ENCODE data around the gene ABHD4. TPM values are rescaled to one million over a fixed set of nuclear protein-coding genes. Genes with fewer than 3 reads are reported as not detected.
"Not testable (repeated sequence)": the region's sequence is repeated elsewhere in the genome, so short reads cannot be mapped to it uniquely, and the experiment has no call there.

ABHD4 gene
- total RNA-seq, 1 donor from 2014 or later = 77.2 TPM

DNA sequence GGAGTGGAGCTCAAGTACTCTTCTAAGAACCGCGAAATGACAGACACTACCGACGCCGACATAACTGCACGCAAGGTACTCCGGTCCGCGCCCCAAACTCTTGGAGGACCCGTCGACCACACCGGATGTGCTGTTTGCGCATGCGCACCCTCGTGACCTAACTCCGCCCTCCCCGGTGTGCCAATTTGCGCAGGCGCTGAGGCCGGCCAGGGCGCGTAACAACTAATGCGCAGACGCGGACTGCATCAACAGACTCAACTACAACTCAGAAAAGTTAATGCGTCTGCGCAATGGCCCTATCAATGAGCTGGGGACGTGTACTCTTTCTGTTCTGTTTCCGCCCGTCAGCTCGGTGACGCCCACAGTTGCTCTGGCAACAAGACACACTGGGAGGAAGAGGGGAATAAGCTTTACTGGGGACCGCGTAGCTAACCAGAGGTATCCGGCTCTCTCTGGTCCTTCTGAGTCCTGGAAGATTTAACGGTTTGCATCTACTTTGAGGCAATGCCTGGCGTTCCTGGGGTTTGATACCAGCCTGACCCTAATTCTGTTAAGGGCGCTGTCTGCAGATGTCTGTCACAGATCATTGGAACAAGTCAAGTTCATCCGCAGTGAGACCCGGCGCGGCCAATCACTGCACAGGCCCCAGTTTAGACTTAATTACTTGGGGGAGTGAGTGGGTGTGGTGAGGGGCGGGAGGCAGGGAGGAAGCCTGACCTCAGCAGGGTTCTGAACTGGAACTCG lies 8.8 kb upstream of the ABHD4 start, which contains the start of gene DAD1:
Gene DAD1 (minus strand): TSS at position 129 of the 744 bp plus-strand sequence. CDS start 67 bp downstream, at position 62.
- DNase-seq (ENCODE audit: low spot score) = peak; percentile 99

DNA sequence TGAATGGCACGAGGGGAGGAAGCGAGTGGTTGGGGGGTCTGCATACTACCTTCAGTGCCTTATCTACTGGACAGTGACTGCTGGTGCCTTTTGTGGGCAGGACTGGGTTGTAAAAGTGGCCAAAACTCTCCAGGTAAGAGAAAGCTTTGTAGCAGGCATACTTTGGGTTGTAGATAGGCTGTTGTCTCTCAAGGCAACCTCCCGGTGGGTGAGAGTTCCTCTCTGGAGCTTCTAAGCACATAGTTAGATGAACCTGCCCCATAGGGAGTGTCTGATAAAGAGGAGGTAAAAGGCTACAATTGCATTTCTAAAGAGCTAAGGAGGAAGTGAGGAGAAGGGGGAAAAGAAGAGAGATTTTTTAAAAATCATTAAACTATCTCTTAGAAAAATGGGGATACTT lies 4.9 kb upstream of the ABHD4 start:
- DNase-seq (ENCODE audit: low spot score) = no peak

DNA sequence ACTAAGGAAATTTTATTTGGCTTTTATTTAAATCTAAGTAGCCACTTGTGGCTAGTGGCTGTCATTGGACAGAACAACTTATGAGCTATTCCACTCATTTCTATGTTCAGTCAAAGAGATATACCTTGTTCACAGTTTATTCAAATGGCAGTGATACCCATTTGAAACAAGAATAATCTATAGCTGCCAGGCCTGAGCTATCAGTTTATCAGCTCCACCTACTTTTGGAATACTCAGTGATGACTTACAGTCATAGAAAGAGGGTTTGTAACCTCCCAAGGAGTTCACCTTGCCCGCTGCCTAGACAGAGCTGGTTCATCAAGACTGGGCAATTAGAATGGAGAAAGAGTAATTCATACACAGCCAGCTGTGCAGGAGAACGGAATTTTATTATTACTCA lies 4.5 kb upstream of the ABHD4 start:
- no peak for DNase-seq (ENCODE audit: low spot score)

DNA sequence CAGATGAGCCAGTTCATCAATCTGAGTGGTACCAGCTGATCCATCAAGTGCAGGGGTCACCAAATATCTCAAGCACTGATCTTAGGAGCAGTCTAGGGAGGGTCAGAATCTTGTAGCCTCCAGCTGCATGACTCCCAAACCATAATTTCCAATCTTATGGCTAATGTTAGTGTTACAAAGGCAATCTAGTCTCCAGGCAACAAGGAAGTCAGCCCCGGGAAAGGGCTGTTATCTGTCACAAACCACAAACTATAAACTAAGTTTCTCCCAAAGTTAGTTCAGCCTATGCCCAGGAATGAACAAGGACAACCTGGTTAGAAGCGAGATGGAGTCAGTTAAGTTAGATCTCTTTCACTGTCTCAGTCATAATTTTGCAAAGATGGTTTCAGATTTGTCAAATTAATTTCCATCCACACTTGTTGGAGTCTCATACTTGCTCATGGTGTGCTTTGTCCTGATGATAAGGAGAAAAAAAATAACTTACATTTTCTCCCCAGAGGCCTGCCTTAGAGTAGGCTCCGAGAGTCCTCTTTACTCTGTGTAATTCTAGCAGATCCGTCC lies 3.9 kb upstream of the ABHD4 start:
- no peak for DNase-seq (ENCODE audit: low spot score)

DNA sequence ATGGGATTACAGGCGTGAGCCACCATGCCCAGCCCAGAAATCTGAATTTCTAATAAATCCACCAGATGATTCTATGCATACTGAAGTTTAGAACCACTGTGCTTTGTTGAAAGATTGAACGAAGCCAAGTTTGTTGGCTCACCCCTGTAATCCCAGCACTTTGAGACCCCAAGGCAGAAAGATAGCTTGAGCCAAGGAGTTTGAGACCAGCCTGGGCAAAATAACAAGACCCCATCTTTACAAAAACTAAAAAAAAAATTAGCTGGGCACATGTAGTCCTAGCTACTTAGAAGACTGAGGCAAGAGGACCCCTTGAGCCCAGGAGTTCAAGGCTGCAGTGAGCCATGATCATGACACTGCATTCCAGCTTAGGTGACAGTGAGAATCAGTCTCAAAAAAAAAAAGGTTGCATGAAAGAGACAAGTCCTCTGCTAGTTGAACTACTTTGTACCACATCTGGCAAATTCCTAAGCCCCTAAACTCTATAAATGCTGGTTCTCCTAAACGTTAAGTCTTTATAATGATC lies 1.7 kb upstream of the ABHD4 start:
- no peak for DNase-seq (ENCODE audit: low spot score)

DNA sequence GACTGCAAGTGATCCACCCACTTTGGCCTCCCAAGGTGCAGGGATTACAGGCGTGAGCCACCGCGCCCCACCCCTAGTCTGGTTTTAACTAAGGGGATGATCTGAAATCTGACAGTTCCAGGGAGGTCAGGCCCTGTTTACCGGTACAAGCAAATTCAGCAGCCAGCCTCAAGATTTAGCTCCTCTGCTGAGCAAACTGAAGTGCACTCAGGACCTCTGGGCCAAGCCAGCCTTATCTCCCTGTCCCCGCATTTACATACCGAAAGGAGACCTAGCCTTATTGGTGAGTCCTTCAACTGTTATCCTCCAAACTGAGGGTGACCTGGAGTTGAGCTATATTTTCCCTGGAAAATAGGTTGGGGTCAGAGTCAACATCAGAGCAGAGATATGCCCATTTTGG lies 835 bp upstream of the ABHD4 start:
- DNase-seq (ENCODE audit: low spot score) = no peak

DNA sequence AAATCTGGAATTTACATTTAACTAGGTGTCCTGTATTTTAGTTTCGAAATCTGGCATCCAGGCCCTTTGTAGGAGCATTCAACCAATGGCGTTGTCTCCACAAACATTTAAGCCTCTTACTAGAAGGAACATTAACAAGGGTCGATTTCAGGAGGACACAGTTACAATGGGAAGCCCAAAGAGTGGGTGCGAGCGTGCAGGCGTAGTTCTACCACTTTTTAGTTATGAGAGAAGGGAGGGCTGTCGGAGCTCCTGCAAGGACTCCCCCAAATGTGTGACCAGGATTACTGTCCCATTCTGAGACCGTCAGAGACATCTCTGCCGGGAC lies 365 bp upstream of the ABHD4 start:
- no peak for DNase-seq (ENCODE audit: low spot score)

DNA sequence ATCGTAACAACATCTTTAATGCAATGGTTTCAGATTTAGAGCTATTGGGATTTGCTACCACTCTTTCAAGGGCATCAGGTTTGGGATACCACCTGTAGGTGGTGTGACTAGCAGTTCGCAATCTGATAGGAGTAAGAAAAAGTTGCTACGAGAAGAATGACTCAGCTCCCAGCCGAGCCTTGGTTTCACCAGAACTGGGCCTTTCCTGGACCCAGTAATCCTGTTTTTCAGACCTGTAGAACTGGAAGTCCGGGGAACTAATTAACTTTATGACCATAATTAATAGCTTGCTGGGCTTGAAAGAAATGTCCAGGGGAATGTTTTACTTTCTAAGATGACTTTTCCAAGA lies 770 bp downstream of the ABHD4 start:
- DNase-seq (ENCODE audit: low spot score) = peak; percentile 57

DNA sequence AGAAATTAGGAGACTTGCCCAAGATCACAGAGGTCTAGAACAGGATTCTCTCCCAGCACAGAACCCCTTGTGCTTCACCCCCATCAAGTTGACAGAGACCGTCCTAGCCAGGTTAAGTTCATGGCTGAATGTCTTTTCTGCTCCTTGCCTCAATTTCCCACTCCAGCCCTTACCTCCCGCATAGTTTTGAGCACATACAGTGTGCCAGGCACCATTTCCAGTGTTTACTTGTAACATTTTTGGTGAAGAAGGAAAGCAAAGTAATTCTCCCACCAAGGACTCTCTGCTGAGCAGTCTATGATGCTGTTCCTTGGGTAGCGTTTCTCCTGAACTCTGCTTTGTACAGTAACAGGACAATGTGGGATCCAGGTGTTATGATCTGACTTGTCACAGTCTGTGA lies 1.2 kb downstream of the ABHD4 start:
- no peak for DNase-seq (ENCODE audit: low spot score)

DNA sequence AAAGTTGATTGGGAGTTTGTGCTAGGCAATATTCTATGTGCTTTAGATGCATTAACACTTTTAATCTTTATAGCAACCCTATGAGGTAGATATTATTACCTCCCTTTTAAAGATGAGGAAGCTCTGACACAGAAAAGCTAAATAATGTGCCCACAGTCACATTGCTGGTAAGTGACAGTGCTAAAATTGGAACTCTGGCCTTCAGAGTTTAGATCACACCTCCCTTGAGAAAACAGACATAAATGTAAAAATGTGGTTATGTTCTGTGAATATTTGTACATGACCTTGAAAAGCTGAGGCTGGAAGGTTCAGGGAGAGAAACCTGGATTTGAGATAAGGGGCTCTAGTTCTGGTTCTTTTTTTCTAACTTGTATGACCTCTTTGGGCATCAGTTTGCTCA lies 1.9 kb downstream of the ABHD4 start:
- DNase-seq (ENCODE audit: low spot score) = no peak

DNA sequence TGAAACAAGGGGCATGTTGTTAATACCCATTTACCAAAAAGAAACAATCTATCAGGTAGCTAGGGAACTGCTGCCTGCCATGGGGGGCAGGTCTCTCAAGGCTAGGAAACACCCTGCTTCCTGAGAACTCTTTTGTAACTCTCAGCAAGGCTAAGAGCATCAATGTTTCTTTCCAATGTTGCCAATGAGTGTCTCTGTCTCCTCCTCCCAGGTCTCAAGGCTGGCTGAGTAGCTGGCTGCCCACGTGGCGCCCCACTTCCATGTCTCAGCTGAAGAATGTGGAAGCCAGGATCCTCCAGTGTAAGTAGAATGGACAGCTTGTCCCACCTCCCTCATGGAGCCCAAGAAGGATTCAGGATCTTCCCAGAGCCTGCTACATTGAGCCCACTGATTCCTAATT lies 3.4 kb downstream of the ABHD4 start:
- DNase-seq (ENCODE audit: low spot score) = no peak

DNA sequence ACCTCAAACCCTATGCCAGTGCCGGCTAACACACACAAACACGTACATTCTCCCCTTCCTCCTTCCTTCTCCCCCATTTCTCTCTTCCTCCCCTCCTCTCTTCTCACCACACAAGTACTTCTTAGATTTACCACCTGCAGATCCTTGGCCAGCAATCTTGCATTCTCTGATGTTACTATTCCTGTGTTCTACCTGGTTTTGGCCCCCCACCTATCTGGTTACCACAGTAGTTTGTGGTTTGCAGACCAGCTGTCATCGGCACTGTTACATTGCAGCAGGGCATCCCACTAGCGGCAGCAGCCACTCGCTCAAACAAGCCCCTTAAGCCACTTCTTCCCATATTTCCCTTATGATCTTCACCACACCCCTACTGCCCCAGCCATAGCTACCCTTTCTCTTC lies 3.9 kb downstream of the ABHD4 start:
- no peak for DNase-seq (ENCODE audit: low spot score)

DNA sequence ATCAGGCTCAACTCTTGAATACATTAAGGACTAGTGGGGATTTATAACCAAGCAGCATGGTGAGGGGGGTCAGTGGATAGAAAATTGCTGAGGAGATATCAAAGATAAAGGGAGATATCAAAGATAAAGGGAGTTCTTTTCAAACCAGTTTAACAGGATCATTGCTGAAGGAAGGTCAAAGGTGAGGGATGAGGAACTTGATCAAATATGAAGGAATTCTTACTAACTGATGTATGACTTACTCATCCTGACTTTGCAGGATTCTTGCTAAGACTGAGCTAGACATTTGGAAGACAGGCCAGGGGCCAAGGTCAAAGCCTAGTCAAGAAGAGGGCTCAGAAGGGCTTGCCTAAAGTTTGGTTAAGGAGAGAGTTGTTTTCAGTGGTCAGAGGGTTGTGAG lies 4.8 kb downstream of the ABHD4 start:
- no peak for DNase-seq (ENCODE audit: low spot score)

DNA sequence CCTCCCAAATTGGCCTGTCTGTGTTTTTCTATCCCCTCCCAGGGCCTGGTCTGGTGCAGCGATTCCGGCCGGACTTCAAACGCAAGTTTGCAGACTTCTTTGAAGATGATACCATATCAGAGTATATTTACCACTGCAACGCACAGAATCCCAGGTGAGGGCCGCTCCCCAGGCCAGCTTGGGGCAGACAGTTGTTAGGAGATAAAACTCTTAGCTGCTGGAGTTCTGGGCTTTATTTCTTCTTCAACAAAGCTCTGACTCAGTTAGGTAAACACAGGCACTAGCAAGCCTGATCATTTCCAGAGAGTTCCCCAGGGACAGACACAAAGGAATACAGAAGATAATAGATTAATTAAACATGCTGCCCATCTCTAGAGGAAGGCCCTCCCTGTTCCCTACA lies 8.3 kb downstream of the ABHD4 start:
- DNase-seq (ENCODE audit: low spot score) = no peak

DNA sequence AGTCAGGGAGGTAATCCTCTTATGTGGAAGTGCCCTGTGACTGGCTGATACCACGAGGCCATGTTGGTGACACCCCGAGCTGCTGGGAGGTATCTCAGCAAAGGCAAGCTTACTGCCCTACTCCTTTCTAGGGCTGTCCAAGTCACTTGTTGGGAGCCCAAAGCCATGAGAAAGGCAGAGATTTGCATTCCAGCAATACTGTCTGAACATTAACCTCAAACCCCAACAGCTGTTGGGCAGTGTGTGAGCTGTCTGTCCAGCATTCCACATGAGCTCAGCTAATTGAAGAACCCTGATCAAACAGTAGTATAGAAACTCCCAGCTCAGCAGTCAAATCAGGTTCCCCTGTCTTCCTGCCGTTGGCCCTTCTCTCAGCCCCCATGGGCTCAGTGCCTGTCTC lies 9.2 kb downstream of the ABHD4 start:
- DNase-seq (ENCODE audit: low spot score) = no peak

DNA sequence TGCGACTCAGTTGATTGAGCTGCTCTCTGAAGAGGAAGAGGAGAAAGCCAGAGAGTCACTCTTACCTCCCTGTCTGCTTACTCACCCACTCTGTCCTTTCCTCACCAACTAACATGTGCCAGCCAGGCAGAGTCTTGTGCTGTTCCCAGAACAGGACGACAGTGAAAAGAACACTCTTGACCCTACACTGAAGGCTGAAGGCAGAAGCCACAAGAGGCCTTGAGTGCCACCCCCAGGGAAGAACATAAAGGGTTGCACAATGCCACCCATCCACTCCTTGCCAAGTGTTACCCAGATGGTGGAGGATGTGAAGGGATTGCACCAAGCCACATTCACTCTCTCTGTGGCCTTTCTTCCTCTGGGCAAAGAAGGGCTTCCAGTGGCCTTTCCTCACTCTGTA lies 12.8 kb downstream of the ABHD4 start:
- no peak for DNase-seq (ENCODE audit: low spot score)

DNA sequence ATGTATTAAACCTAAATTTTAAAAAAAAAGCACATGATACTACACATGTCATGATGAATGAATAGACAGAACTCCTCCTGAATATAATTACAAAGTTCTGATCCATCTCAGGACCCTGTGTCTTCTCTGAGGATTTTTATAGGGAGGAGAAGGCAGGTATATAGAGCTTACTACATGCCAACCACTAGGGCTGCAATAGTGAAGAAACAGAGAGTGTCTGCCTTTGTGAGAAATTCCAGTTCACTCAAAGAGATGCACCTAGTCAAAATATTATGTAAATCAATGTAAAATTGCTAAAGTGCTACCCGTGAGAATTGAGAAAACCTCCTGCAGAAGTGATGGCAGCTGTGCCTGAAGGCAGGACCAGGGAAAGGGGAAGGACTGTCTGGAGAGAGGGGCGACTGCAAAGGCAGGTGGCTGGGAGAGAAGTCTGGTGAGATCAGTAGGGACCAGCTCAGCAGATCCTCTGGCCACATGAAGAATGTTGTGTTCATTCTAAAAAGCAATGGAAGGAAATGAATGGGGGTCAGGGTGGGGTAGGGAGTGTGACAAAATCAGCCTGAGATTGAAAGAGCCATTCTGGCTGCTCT lies 15.1 kb downstream of the ABHD4 start:
- DNase-seq (ENCODE audit: low spot score) = no peak

DNA sequence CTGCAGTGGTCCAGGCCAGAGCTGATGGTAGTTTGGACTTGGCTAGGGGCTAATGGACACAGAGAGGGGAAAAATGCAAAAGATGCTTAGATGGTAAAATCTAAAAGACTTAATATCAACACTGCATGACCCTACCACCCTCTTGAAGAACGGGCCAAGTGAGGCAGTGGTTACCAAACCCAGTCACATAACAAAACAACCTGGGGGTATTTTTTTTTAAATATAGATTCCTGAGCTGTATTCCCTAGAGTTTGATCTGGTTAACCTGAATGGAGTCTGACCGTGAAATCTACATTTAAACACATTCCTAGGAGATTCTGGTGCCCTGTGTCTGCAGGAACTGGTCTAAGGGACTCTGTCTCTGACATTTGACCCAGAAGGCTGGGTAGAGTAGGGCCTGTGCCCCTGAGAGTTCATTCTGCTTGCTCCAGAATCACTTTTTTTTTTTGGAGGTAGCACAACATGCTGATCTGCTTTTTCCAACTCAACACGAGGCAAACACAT lies 15.7 kb downstream of the ABHD4 start:
- DNase-seq (ENCODE audit: low spot score) = no peak

DNA sequence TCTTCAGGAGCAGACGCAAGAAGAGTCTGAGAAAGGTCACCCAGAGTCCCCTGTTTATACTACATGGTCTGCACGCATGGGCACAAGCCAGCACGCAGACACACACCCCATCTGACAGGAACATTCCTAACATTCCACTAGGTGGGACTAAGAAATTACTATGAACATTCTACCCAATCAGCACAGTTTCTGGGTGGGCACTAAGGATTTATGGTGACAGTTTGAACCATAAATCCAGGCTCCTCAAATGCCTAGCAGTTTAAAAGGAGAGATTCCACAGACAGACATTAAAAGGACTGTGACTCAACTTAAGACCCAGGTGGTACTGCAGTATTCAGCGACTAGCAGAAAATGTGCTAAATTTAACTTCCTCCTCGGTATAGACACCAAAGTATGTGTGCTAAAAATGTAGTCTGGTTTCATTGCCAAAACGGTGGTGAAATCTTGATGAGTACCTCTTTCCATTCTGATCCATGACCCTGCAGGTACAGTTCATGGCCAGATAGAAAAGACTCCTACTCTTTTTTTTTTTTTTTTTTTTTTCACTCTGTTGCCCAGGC lies 16.2 kb downstream of the ABHD4 start:
- DNase-seq (ENCODE audit: low spot score) = peak; percentile 24

DNA sequence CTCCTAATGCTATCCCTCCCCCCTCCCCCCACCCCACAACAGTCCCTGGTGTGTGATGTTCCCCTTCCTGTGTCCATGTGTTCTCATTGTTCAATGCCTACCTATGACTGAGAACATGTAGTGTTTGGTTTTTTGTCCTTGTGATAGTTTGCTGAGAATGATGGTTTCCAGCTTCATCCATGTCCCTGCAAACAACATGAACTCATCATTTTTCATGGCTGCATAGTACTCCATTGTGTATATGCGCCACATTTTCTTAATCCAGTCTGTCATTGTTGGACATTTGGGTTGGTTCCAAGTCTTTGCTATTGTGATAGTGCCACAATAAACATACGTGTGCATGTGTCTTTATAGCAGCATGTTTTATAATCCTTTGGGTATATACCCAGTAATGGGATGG lies 17.7 kb downstream of the ABHD4 start:
- DNase-seq (ENCODE audit: low spot score) = not testable (repeated sequence)

DNA sequence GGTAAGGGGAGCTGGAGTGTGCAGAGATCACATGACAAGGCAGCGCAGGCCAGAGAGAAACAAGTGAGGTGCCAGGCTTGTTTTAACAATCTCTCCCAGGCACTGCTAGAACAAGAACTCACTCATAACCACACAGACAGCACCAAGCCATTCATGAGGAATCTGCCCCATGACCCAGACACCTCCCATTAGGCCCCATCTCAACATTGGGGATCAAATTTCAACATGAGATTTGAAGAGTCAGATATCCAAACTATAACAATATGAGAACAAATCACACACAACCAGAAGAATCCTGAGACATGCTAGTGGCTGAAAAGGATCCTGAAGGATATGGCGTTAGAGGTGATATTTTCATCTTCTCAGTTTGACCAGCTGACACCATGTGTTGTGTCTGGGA lies 24.2 kb downstream of the ABHD4 start:
- no peak for DNase-seq (ENCODE audit: low spot score)

DNA sequence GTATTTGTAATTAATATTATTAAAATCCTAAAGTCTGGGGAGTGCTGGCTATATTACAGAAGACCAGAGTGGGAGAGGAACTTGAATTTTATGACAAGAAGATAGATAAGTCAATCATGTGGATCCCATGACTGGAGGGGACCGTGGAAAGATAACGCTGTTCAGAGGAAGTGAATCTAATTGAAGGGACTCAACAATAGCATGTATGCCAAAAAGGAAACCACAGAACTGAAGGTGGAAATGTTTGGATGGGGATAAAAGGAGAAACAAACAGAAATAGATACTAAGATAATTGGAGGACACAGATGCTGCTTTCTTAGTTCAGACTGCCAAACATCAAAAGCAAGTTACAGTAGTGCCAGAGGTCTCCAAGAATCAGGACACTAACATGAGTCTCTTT lies 24.9 kb downstream of the ABHD4 start:
- DNase-seq (ENCODE audit: low spot score) = no peak

DNA sequence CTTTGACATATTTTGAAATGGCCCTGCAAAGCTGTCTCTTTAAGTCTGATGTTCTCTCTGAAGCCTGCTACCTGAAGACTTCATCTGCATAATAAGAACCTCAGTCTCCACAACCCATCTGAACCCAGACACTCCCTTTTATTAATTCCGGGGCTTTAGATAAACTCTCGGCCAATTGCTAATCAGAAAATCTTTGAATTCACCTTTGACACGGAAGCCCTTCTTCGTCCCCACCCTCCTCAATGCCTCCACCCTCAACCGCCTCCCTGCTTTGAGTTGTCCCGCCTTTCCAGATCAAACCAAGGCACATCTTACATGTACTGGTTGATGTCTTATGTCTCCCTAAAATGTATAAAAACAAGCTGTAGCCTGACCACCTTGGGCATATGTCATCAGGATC lies 28.5 kb downstream of the ABHD4 start:
- no peak for DNase-seq (ENCODE audit: low spot score)
